HepG2 (cell line): ENCODE measurements around the gene SUN5. TPM values are rescaled to one million over a fixed set of nuclear protein-coding genes. Genes with fewer than 3 reads are reported as not detected.

Experiments used
- ATF6 ChIP-seq: sonication (generic); formaldehyde crosslinking; conservative IDR thresholded peaks from 2 replicates; pipeline ENCODE4 v1.4.0; 2020; ENCODE audit warnings: missing genetic modification reagents
- FOXK1 ChIP-seq: sonication (generic); formaldehyde crosslinking; IDR thresholded peaks from 2 replicates; pipeline ENCODE4 v1.4.0; 2020; ENCODE audit warnings: low read depth, missing genetic modification reagents, borderline replicate concordance
- NBN ChIP-seq: fragments of 450-650 bp; conservative IDR thresholded peaks from 2 replicates; pipeline ENCODE4 v1.6.1; 2017
- NFKB2 ChIP-seq: sonication (generic); formaldehyde crosslinking; IDR thresholded peaks from 2 replicates; pipeline ENCODE4 v1.4.0; 2020; ENCODE audit warnings: missing genetic modification reagents, borderline replicate concordance
- NR2F1 ChIP-seq, 2 experiments: fragments of 450-650 bp in 1 of 2; formaldehyde crosslinking in 1 of 2; IDR thresholded peaks; 2 replicates each; pipeline versions ENCODE4 v1.5.0 to v1.6.1; 2016 to 2020; ENCODE audit warnings: mild to moderate bottlenecking in 1 of 2, missing compliant biosample characterization in 1 of 2, missing genetic modification reagents in 1 of 2, moderate library complexity in 1 of 2
- PBX3 ChIP-seq: sonication (generic); formaldehyde crosslinking; IDR thresholded peaks from 2 replicates; pipeline ENCODE4 v1.8.1; 2023; ENCODE audit warnings: missing genetic modification reagents, inconsistent platforms, borderline replicate concordance
- SIX1 ChIP-seq: sonication (generic); formaldehyde crosslinking; IDR thresholded peaks from 2 replicates; pipeline ENCODE4 v1.4.0; 2020; ENCODE audit warnings: missing genetic modification reagents, borderline replicate concordance
- SP2 ChIP-seq: sonication (generic); formaldehyde crosslinking; IDR thresholded peaks from 2 replicates; pipeline ENCODE4 v1.5.1; 2020; ENCODE audit warnings: mild to moderate bottlenecking, missing genetic modification reagents
- SPEN ChIP-seq: sonication (generic); formaldehyde crosslinking; IDR thresholded peaks from 2 replicates; pipeline ENCODE4 v1.5.1; 2020; ENCODE audit warnings: low read depth, mild to moderate bottlenecking, missing genetic modification reagents
- TP53 ChIP-seq: sonication (generic); formaldehyde crosslinking; conservative IDR thresholded peaks from 2 replicates; pipeline ENCODE4 v1.4.0; 2020; ENCODE audit warnings: missing genetic modification reagents
- YEATS4 ChIP-seq: sonication (generic); formaldehyde crosslinking; IDR thresholded peaks from 2 replicates; pipeline ENCODE4 v1.4.0; 2020; ENCODE audit warnings: missing genetic modification reagents, borderline replicate concordance
- ZGPAT ChIP-seq: IDR thresholded peaks from 2 replicates; pipeline ENCODE4 v1.6.1; 2016; ENCODE audit warnings: mild to moderate bottlenecking
- ZMAT3 ChIP-seq: sonication (generic); formaldehyde crosslinking; conservative IDR thresholded peaks from 2 replicates; pipeline ENCODE4 v1.7.0; 2021; ENCODE audit warnings: missing genetic modification reagents
- ZNF207 ChIP-seq: fragments of 450-650 bp; IDR thresholded peaks from 2 replicates; pipeline ENCODE4 v1.6.1; 2016; ENCODE audit warnings: antibody characterized with exemption, borderline replicate concordance
- ZNF329 ChIP-seq: sonication (generic); formaldehyde crosslinking; IDR thresholded peaks from 2 replicates; pipeline ENCODE4 v1.9.0; 2021; ENCODE audit warnings: low read depth, mild to moderate bottlenecking, missing genetic modification reagents
- ZNF367 ChIP-seq: sonication (generic); formaldehyde crosslinking; IDR thresholded peaks from 2 replicates; pipeline ENCODE4 v1.4.0; 2020; ENCODE audit warnings: missing genetic modification reagents, borderline replicate concordance
- ZNF562 ChIP-seq: sonication (generic); formaldehyde crosslinking; IDR thresholded peaks from 2 replicates; pipeline ENCODE4 v1.8.0; 2022; ENCODE audit warnings: missing genetic modification reagents, borderline replicate concordance
- ZNF570 ChIP-seq: sonication (generic); formaldehyde crosslinking; IDR thresholded peaks from 2 replicates; pipeline ENCODE4 v1.4.0; 2020; ENCODE audit warnings: mild to moderate bottlenecking, missing genetic modification reagents, borderline replicate concordance
- ZNF615 ChIP-seq: sonication (generic); formaldehyde crosslinking; IDR thresholded peaks from 2 replicates; pipeline ENCODE4 v1.5.0; 2020; ENCODE audit warnings: mild to moderate bottlenecking, missing genetic modification reagents, borderline replicate concordance
- ZNF879 ChIP-seq: sonication (generic); formaldehyde crosslinking; IDR thresholded peaks from 2 replicates; pipeline ENCODE4 v1.8.1; 2023; ENCODE audit warnings: missing genetic modification reagents
- ZSCAN30 ChIP-seq: sonication (generic); formaldehyde crosslinking; IDR thresholded peaks from 2 replicates; pipeline ENCODE4 v1.5.0; 2020; ENCODE audit warnings: mild to moderate bottlenecking, missing genetic modification reagents
- ZSCAN5A ChIP-seq: sonication (generic); formaldehyde crosslinking; IDR thresholded peaks from 2 replicates; pipeline ENCODE4 v1.8.0; 2022; ENCODE audit warnings: mild to moderate bottlenecking, missing genetic modification reagents, borderline replicate concordance
- polyA plus RNA-seq, 8 experiments: library from polyadenylated mRNA; depleted of rRNA in 3 of 8; stranded (reverse) in 7 of 8; unstranded in 1 of 8; fragments of >200 nt; fragmentation: Illumina TruSeq in 4 of 8; extraction: Trizol in 4 of 8; gene quantifications; 2 replicates each; pipeline versions ENCODE4 v1.2.1 to v1.2.3, GENCODE V29; 2011 to 2016; ENCODE audit warnings: low read depth in 4 of 8, missing spikeins in 1 of 8, mixed read lengths in 1 of 8; ENCODE audit not compliant: insufficient read depth in 1 of 8
- total RNA-seq, 5 experiments: library from RNA; depleted of rRNA; stranded (reverse); fragments of >200 nt; fragmentation: Illumina TruSeq; extraction: Trizol; gene quantifications; 2 replicates each; pipeline ENCODE4 v1.2.3, GENCODE V29; 2016; ENCODE audit warnings: low read depth in 1 of 5

SUN5 gene
- total and polyA plus RNA-seq, 2 of the 13 experiments (the other 11 are each of a cell fraction or from before 2014, with no cell fraction given): not detected

- TF ChIP-seq ATF6 (no peak), NFKB2 (CRISPR knock-in tag) (0 out of 2 replicates have a peak, but pooled peaks have one; percentile 9), ZNF615 (CRISPR knock-in tag) (no peak), ZNF367 (no peak), NR2F1 (CRISPR knock-in tag; IDR thresholded peaks at IDR 0.05) (no peak), FOXK1 (CRISPR knock-in tag) (no peak), PBX3 (no peak), ZSCAN5A (no peak), YEATS4 (CRISPR knock-in tag) (no peak), SP2 (CRISPR knock-in tag) (no peak), TP53 (no peak), SPEN (CRISPR knock-in tag) (0 out of 2 replicates have a peak, but pooled peaks have one; percentile 1), ZNF570 (CRISPR knock-in tag) (no peak), ZNF207 (no peak), ZNF329 (CRISPR knock-in tag) (no peak), ZMAT3 (CRISPR knock-in tag) (no peak), ZSCAN30 (CRISPR knock-in tag) (no peak), NBN (no peak), ZGPAT (CRISPR knock-in tag) (no peak), ZNF879 (CRISPR knock-in tag) (no peak), SIX1 (CRISPR knock-in tag) (no peak), ZNF562 (CRISPR knock-in tag) (no peak; the same call in 1 of the 2 replicates)
These were observed 19.4 kb upstream of the SUN5 start (continued) for GRCh38 chr20:33023439-33024242.
